Mesodermal cell (in vitro differentiated cells): ENCODE measurements around the gene RSPH1.

Experiments
- H3K27ac ChIP-seq: 2 replicates; pipeline ENCODE4 v1.7.0; 2013; ENCODE audit warnings: mild to moderate bottlenecking, low read depth, low read length, moderate library complexity; ENCODE audit not compliant: severe bottlenecking
- H3K36me3 ChIP-seq: 2 replicates; pipeline ENCODE4 v1.7.1; 2013; ENCODE audit warnings: mild to moderate bottlenecking, low read length, moderate library complexity; ENCODE audit not compliant: control insufficient read depth, insufficient read depth
- H3K4me1 ChIP-seq: one replicate; pipeline ENCODE4 v1.7.1; 2013; ENCODE audit warnings: mild to moderate bottlenecking, low read length; ENCODE audit not compliant: insufficient read depth, control insufficient read depth, poor library complexity, severe bottlenecking
- H3K4me3 ChIP-seq: 2 replicates; pipeline ENCODE4 v1.7.0; 2013; ENCODE audit warnings: low read length, control low read depth, mild to moderate bottlenecking; ENCODE audit not compliant: insufficient read depth, poor library complexity, severe bottlenecking; ENCODE audit errors: extremely low read depth
- H3K9me3 ChIP-seq: 2 replicates; pipeline ENCODE4 v1.7.1; 2013; ENCODE audit warnings: mild to moderate bottlenecking, low read length, moderate library complexity; ENCODE audit not compliant: control insufficient read depth
- WGBS, 2 experiments: methylation state at CpG; one replicate each; pipeline ENCODE4 v1.1.5; 2013; ENCODE audit warnings: missing lambda C conversion rate in 2 of 2; ENCODE audit not compliant: insufficient coverage in 2 of 2; 5-methylcytosine and 5-hydroxymethylcytosine counted together

Gene RSPH1

DNA sequence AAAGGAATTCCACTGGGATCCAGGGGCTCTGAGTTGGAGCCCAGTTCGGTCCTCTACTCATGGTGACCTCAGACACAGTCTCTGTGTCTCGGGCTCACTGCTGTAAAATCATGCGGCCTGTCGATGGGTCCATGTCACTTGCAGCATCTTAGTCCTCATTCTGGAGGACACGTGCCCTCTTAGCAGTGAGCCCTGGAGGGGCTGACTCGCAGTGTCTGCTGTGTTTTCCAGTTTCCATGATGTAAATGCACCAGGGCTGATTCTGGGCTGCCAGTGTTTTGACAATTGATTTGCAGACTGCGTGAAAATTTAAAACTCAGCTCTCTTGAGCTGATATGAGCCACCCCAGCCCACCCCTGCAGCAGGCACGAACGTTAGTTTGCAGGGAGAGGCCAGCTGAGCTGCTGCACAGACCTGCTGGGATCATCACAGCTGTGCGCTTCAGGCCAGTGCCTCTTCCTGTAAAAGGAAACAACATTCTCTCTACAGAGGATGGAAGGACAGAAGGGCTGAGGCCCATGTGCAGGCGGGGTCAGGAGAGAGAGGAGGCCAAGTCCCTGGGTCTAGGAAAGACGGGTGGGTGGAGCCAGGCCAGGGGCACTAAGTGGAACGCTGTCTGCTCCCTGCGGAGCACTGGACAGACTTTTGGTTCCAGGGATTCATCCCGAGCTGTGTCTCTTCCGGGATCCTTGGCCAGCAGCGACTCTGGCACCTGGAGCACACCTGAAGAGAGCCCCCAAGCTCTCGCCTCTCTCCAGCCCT, 42.6 kb downstream of the RSPH1 start:
- WGBS, 2 experiments: 85 to 93% methylated on average over 16 to 17 of the region's 18 CpGs
- H3K4me3 ChIP-seq: no peak overlapping the region
- no peaks in the 10 kb centered on the region for H3K36me3 ChIP-seq
- no peak overlapping the region for H3K27ac ChIP-seq
- peaks cover 4% of the 10 kb centered on the region for H3K4me1 ChIP-seq
- H3K9me3 ChIP-seq: no peaks in the 10 kb centered on the region

DNA sequence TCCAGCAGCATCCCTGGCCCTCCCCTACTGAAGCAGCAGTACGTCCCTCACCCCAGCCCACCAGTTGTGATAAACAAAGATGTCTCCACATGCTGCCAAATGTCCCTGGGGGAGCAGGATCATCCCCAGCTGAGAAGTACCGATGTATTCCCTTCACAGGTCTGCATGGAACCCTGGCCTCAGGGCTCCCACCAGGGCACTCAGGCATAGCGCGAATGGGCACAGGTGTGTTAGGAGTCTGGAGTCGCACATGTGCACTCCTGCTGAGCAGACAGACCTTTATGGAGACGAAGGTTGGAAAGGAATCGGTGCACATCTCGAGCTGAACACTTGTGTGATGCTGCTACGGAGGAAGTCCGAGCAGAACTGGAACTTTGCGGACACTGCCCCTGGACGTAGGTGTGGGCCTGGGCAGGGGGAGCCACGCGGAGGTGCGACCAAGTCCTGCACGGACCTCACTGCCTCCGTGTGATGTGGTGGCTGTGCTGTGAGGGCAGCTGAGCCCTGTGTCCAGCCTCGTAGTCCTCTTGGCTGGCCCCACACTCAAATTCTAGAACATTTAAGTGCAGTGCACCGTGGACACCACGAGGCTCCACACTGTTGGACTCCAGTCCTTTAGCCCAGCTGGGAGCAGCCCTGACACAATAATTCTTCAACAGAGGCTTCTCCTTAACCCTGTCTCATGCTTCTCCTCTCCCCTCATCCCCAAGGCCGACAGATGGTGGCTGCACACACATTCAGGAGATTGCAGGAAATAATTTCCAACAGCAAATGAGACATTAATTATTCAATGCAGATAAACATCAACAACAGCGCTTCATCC, 43.4 kb downstream of the RSPH1 start:
- 91 to 95% methylated on average over 18 to 22 of the region's 22 CpGs for WGBS, 2 experiments

DNA sequence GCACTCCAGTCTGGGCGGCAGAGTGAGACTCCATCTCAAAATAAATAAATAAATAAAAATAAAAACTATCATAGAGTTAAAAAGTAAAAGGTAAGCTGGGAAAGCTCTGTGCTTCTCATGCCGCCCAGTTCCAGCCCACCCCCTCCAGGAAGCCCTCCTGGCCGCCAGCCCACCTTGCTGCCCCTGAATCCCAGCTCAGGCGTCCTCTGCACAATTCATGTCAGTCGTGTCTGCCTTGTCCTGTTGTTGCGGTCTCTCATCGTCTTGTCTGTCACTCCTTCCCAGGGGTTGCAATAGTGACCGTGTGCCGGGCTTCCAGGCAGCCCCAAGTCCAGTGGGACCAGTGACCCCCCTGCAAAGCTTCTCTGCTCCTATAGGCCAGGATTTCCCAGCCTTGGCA, 44.1 kb downstream of the RSPH1 start:
- WGBS, 2 experiments: 91 to 94% methylated on average over 7 to 8 of the region's 9 CpGs
- no peak overlapping the region for H3K27ac ChIP-seq
- H3K4me3 ChIP-seq: no peak overlapping the region
- peaks cover 4% of the 10 kb centered on the region for H3K4me1 ChIP-seq
- no peaks in the 10 kb centered on the region for H3K36me3 ChIP-seq
- H3K9me3 ChIP-seq: no peaks in the 10 kb centered on the region

More for the DNA sequence above, 43.4 kb downstream of the RSPH1 start:
- Histone ChIP-seq H3K4me1 (peaks cover 4% of the 10 kb centered on the region), H3K4me3 (no peak overlapping the region), H3K36me3 (no peaks in the 10 kb centered on the region), H3K27ac (no peak overlapping the region), H3K9me3 (no peaks in the 10 kb centered on the region)

DNA sequence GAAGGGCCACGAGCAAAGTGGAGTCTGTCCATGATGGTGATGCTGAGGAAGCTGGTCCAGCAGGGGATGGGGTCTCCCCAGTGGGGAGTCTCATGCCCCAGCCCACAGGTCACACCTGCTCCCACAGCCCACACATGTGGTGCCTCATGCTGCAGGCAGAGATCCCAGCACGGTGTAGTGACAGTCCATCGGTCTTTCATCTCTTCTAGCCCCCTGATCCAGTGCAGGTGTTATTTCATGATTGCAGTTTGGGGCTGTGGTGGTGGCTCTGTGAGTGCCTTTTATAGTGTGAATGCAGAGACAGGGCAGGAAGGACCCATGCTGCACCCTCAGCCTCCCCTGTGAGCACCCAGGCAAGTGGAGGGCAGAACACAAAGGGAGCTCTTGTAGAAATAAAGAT, 47.3 kb downstream of the RSPH1 start:
- Histone ChIP-seq H3K9me3 (no peaks in the 10 kb centered on the region), H3K36me3 (no peaks in the 10 kb centered on the region), H3K27ac (no peak overlapping the region), H3K4me3 (no peak overlapping the region), H3K4me1 (no peaks in the 10 kb centered on the region)
- WGBS, 2 experiments: 90 to 100% methylated on average over 1 to 3 of the region's 3 CpGs

DNA sequence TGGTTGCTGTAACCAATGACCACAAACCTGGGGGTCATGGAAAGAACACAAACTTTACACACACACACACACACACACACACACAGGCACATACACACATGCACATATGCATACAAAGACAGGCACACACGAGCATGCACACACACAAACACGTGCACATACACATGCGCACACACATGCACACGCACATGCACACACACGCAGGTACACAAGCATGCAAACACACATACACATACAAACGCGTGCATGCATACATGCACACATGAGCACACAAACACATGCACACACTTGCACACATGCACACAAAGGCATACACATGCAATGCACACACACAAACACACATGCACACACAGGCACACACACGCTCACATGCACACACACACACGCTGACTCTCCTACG, 48.3 kb downstream of the RSPH1 start:
- H3K36me3 ChIP-seq: no peaks in the 10 kb centered on the region
- no peaks in the 10 kb centered on the region for H3K4me1 ChIP-seq
- H3K4me3 ChIP-seq: no peak overlapping the region
- 76 to 79% methylated on average over 10 of the region's 10 CpGs for WGBS, 2 experiments
- H3K27ac ChIP-seq: no peak overlapping the region
- H3K9me3 ChIP-seq: no peaks in the 10 kb centered on the region

DNA sequence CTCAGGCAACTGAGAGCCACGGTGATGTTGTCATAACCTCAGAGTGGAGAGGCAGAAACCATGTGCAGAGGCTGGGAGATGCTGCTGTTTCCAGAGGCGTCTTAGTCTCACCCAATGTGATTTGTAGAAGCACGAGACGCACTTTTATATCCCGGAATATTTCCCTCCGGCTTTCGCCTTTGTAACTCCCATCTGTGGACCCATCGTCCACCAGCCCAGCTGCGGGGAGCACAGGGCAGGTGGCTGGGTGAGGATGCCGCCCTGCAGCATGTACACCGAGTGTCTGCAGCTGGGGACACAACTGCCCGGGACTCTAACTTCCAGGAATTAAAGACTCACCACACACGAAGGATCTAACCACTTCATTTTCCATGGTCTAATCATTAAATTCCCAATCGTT, 48.8 kb downstream of the RSPH1 start:
- WGBS, 2 experiments: 82 to 85% methylated on average over 13 of the region's 14 CpGs
- Histone ChIP-seq H3K4me1 (no peaks in the 10 kb centered on the region), H3K27ac (no peak overlapping the region), H3K4me3 (no peak overlapping the region), H3K9me3 (no peaks in the 10 kb centered on the region), H3K36me3 (no peaks in the 10 kb centered on the region)

DNA sequence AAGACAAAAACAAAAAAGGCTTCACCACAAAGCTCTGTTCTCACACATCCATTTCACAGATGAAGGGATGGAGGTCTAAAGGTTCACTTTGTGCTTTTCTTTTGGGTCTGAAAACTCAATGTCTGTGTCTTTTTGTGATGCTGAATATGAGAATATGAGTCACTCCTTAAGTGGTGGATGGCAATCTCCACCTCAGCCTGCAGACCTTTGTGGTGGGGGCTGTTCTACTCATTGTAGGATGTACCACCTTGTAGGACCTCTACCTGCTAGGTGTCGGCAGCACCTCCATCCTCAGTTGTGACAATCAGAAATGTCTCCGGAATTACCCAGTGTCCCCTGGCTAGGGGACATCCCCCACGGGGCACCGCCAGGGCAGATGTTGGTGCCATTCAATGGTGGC, 49.5 kb downstream of the RSPH1 start:
- Histone ChIP-seq H3K4me1 (no peaks in the 10 kb centered on the region), H3K36me3 (no peaks in the 10 kb centered on the region), H3K9me3 (no peaks in the 10 kb centered on the region), H3K27ac (no peak overlapping the region), H3K4me3 (no peak overlapping the region)
- 90 to 94% methylated on average over 2 to 4 of the region's 4 CpGs for WGBS, 2 experiments

DNA sequence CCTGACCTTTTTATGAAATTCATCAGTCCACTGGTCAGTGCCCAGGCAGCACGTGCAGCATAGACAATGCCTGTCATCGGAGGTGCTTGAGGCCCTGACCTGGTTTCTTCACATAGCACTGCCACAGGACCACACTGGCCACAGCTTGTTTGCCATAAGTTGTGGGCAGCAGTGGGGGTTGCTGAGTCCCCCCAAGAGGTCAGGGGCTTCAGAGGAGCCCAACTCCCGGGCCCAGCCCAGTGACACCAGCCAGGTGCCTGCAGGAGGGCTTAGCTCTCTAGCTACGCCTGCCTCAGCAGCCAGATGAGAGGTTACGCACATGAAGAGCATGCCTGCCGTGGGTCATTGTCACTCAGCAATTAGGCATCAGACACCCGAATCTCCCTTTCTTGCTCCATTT, 50.7 kb downstream of the RSPH1 start:
- Histone ChIP-seq H3K4me3 (no peak overlapping the region), H3K36me3 (no peaks in the 10 kb centered on the region), H3K9me3 (no peaks in the 10 kb centered on the region), H3K4me1 (no peaks in the 10 kb centered on the region), H3K27ac (no peak overlapping the region)
- WGBS, 2 experiments: 86 to 90% methylated on average over 7 of the region's 7 CpGs

DNA sequence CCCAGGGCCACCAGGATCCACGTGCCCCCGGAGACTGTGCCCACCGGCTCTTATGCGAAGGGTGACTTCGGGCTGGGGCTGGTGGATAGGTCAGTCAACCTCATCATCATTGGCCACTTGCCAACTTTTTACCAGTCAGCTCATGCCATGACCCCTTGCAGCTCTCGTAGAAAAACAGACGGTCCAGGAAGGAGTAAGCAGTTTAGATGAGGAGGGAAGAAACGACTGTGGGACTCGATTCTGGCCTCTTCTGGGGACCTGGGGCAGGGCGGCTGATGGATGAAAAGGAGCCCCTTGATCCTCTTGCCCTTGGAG, 51.3 kb downstream of the RSPH1 start:
- Histone ChIP-seq H3K4me3 (no peak overlapping the region), H3K4me1 (no peaks in the 10 kb centered on the region), H3K27ac (no peak overlapping the region), H3K36me3 (no peaks in the 10 kb centered on the region), H3K9me3 (no peaks in the 10 kb centered on the region)
- WGBS, 2 experiments: 92% methylated on average over 9 to 10 of the region's 10 CpGs

DNA sequence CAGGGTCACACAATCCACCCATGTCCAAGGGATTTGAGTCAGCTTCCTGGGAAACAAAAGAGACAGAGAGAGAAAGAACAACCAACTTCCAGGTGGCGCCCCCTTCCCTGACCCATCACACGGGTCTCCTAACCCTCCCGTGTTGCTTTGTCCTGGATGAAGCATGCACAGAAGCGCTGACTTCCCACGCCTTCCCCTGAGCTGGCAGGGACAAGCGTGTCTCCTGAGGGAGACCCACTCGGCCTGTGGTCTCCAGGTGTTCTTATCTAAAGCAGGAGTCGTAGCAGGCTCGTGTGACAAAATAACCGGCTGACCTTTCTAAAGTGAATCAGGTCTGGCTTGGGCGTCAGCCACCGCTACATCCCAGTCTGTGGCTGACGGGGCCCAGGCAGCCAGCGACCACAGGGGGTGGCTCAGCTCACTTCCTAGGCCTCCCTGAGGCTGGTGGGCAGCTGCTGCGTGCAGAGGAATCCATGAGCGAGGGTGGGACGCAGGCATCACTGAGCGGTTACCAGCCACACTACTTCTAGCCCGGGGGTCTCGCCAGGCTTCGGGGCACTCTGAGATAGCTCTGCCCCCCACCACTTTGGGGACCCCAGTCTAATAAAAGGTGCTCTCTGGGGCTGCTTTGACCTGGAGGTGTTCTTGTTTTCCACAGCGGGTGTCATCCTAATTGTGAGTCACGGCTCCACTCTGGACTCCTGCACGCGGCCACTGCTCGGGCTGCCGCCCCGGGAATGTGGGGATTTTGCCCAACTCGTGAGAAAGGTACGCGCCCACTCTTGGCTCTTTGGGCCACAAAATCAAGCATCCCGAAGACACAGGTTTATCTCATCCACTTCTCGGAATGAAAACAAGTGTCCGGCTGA, 51.9 kb downstream of the RSPH1 start:
- no peaks in the 10 kb centered on the region for H3K4me1 ChIP-seq
- H3K9me3 ChIP-seq: no peaks in the 10 kb centered on the region
- no peak overlapping the region for H3K4me3 ChIP-seq
- 80 to 88% methylated on average over 33 to 34 of the region's 34 CpGs for WGBS, 2 experiments
- no peaks in the 10 kb centered on the region for H3K36me3 ChIP-seq
- no peak overlapping the region for H3K27ac ChIP-seq
